DOHH2 (cell line): ENCODE measurements around the gene BDNF.

Experiments
- H3F3A ChIP-seq: fragments of 200-600 bp; sonication (generic), shearing (Covaris generic); 2 replicates; pipeline ENCODE4 v1.6.0; 2016; ENCODE audit warnings: antibody characterized with exemption, mild to moderate bottlenecking; ENCODE audit not compliant: control insufficient read depth, insufficient read depth
- H3K27ac ChIP-seq: fragments of 200-600 bp; sonication (generic); 2 replicates; pipeline ENCODE4 v1.5.1; 2014; ENCODE audit warnings: low read depth, mild to moderate bottlenecking, low read length, moderate library complexity
- H3K27me3 ChIP-seq: fragments of 200-600 bp; sonication (generic); 2 replicates; pipeline ENCODE4 v1.6.1; 2014; ENCODE audit warnings: mild to moderate bottlenecking, low read length, mixed read lengths; ENCODE audit not compliant: control insufficient read depth
- H3K36me3 ChIP-seq: fragments of 200-600 bp; sonication (generic); 2 replicates; pipeline ENCODE4 v1.6.1; 2014; ENCODE audit warnings: mild to moderate bottlenecking, low read length, moderate library complexity, mixed read lengths; ENCODE audit not compliant: control insufficient read depth
- H3K4me1 ChIP-seq: fragments of 200-600 bp; sonication (generic); 2 replicates; pipeline ENCODE4 v1.6.1; 2014; ENCODE audit warnings: mild to moderate bottlenecking, low read length, mixed read lengths; ENCODE audit not compliant: control insufficient read depth
- H3K4me2 ChIP-seq: fragments of 200-600 bp; sonication (generic); 2 replicates; pipeline ENCODE4 v1.6.0; 2014; ENCODE audit warnings: mild to moderate bottlenecking, low read length, moderate library complexity
- H3K4me3 ChIP-seq: fragments of 200-600 bp; sonication (generic); 2 replicates; pipeline ENCODE4 v1.5.1; 2014; ENCODE audit warnings: mild to moderate bottlenecking, low read length, mixed read lengths
- H3K79me2 ChIP-seq: fragments of 200-600 bp; sonication (generic); 2 replicates; pipeline ENCODE4 v1.6.1; 2014; ENCODE audit warnings: mild to moderate bottlenecking, low read length, mixed read lengths; ENCODE audit not compliant: control insufficient read depth
- H3K9me2 ChIP-seq: fragments of 200-600 bp; sonication (generic); replicated peaks from 2 replicates; pipeline ENCODE4 v1.6.1; 2014; ENCODE audit warnings: mild to moderate bottlenecking, low read length, mixed read lengths; ENCODE audit not compliant: control insufficient read depth
- H3K9me3 ChIP-seq: fragments of 200-600 bp; sonication (generic); 2 replicates; pipeline ENCODE4 v1.6.1; 2014; ENCODE audit warnings: antibody characterized with exemption, low read length, mixed read lengths; ENCODE audit not compliant: control insufficient read depth, insufficient read depth
- H4K20me1 ChIP-seq: fragments of 200-600 bp; sonication (generic); 2 replicates; pipeline ENCODE4 v1.6.0; 2014; ENCODE audit warnings: low read depth, mild to moderate bottlenecking, antibody characterized with exemption, low read length, moderate library complexity; ENCODE audit not compliant: control insufficient read depth, insufficient read depth
- EZH2phosphoT487 ChIP-seq: fragments of 200-600 bp; sonication (generic); IDR thresholded peaks from 2 replicates; pipeline ENCODE4 v1.6.1; 2017; ENCODE audit warnings: borderline replicate concordance, mild to moderate bottlenecking, antibody characterized with exemption, low read length, moderate library complexity, mixed read lengths
- TF ChIP-seq, protein P1 (sequence below): fragments of 200-600 bp; sonication (generic); IDR thresholded peaks from one replicate; pipeline ENCODE4 v1.5.1; 2014; ENCODE audit warnings: antibody characterized with exemption, mild to moderate bottlenecking, low read depth, low read length; ENCODE audit not compliant: poor library complexity, severe bottlenecking

The BDNF gene

DNA sequence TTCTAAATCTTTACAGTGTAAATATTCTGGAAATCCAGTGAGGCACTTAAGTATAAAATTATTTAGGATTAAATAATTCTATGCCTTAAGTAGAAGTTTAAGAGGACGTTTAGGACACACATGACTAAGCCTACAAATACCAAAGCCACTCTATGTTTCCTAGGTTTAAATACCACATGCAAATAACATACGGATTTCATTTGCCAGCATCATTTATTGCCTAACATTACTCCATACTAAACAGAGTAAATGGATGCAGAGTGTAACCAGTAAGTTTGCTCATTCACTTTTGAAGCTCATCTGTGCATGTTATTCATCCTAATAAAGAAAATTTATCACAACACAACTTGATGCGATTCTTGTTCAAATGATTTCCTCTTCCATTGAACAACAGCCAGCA lies 4.1 kb downstream of the BDNF start:
- Histone ChIP-seq H3K27ac (no peak overlapping the region), H3F3A (no peaks in the 10 kb centered on the region), H3K36me3 (no peaks in the 10 kb centered on the region), H4K20me1 (no peaks in the 10 kb centered on the region), H3K4me1 (peaks cover 3% of the 10 kb centered on the region), H3K79me2 (no peaks in the 10 kb centered on the region), H3K9me3 (no peaks in the 10 kb centered on the region), H3K4me3 (no peak overlapping the region), H3K27me3 (peaks cover 33% of the 10 kb centered on the region), H3K4me2 (no peak overlapping the region), H3K9me2 (no peaks in the 10 kb centered on the region)
- TF ChIP-seq EZH2phosphoT487: no peak
- TF ChIP-seq, protein P1, sequence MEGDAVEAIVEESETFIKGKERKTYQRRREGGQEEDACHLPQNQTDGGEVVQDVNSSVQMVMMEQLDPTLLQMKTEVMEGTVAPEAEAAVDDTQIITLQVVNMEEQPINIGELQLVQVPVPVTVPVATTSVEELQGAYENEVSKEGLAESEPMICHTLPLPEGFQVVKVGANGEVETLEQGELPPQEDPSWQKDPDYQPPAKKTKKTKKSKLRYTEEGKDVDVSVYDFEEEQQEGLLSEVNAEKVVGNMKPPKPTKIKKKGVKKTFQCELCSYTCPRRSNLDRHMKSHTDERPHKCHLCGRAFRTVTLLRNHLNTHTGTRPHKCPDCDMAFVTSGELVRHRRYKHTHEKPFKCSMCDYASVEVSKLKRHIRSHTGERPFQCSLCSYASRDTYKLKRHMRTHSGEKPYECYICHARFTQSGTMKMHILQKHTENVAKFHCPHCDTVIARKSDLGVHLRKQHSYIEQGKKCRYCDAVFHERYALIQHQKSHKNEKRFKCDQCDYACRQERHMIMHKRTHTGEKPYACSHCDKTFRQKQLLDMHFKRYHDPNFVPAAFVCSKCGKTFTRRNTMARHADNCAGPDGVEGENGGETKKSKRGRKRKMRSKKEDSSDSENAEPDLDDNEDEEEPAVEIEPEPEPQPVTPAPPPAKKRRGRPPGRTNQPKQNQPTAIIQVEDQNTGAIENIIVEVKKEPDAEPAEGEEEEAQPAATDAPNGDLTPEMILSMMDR: no peak

- H3F3A ChIP-seq: no peaks in the 10 kb centered on the region
- no peak for TF ChIP-seq EZH2phosphoT487
- TF ChIP-seq, protein P1: peak; percentile 37
- peaks cover 28% of the 10 kb centered on the region for H3K27me3 ChIP-seq
- H3K27ac ChIP-seq: no peak overlapping the region
- no peaks in the 10 kb centered on the region for H3K9me3 ChIP-seq
- no peaks in the 10 kb centered on the region for H4K20me1 ChIP-seq
- H3K4me3 ChIP-seq: no peak overlapping the region
- H3K79me2 ChIP-seq: no peaks in the 10 kb centered on the region
- H3K36me3 ChIP-seq: no peaks in the 10 kb centered on the region
- H3K9me2 ChIP-seq: no peaks in the 10 kb centered on the region
- peaks cover 3% of the 10 kb centered on the region for H3K4me1 ChIP-seq
- H3K4me2 ChIP-seq: no peak overlapping the region
These were observed 5.3 kb downstream of the BDNF start for GRCh38 chr11:27694992-27695391.

GRCh38 chr11:27693398-27693797 lies 6.9 kb downstream of the BDNF start:
- no peaks in the 10 kb centered on the region for H3K9me3 ChIP-seq
- H3K4me1 ChIP-seq: no peaks in the 10 kb centered on the region
- peaks cover 22% of the 10 kb centered on the region for H3K27me3 ChIP-seq
- H4K20me1 ChIP-seq: no peaks in the 10 kb centered on the region
- H3K9me2 ChIP-seq: no peaks in the 10 kb centered on the region
- H3K4me2 ChIP-seq: no peak overlapping the region
- H3F3A ChIP-seq: no peaks in the 10 kb centered on the region
- no peaks in the 10 kb centered on the region for H3K79me2 ChIP-seq
- TF ChIP-seq, protein P1: no peak
- TF ChIP-seq EZH2phosphoT487: no peak
- no peak overlapping the region for H3K27ac ChIP-seq
- no peak overlapping the region for H3K4me3 ChIP-seq
- H3K36me3 ChIP-seq: no peaks in the 10 kb centered on the region

DNA sequence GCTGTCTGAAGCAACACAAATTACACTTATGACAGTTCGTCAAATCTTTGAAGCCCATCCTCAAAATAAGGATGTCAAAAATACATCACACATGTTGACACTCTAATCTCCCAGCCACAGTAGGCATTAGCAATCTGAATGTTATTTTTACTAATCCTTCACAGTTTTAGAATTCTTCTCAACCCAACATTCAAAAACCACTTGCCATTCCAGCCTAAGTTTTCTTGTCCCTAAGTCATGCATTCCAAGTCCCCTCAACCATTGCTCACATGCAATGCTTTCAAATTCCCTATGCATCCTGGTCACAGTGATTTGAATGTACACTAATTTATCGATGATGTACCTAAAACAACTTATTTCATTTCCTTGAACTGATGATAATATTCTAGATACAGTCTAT lies 7.5 kb downstream of the BDNF start:
- Histone ChIP-seq H3K4me3 (no peak overlapping the region), H3K36me3 (no peaks in the 10 kb centered on the region), H3K9me3 (no peaks in the 10 kb centered on the region), H4K20me1 (no peaks in the 10 kb centered on the region), H3K4me1 (no peaks in the 10 kb centered on the region), H3K27me3 (peaks cover 19% of the 10 kb centered on the region), H3K4me2 (no peak overlapping the region), H3F3A (no peaks in the 10 kb centered on the region), H3K9me2 (no peaks in the 10 kb centered on the region), H3K27ac (no peak overlapping the region), H3K79me2 (no peaks in the 10 kb centered on the region)
- no peak for TF ChIP-seq EZH2phosphoT487
- TF ChIP-seq, protein P1: no peak
